Stimulated activated CD4-positive, alpha-beta T cell treated with anti-CD3 and anti-CD28 coated beads, Interleukin-2, amount 100 ng/mL, for 24 hours (primary cell): ENCODE measurements around the gene SLC15A1.
"Not testable (repeated sequence)": the region's sequence is repeated elsewhere in the genome, so short reads cannot be mapped to it uniquely, and the experiment has no call there.

ENCODE experiments used
- DNase-seq, 2 donors: peaks; one replicate each; pipeline ENCODE4 v3.0.0-alpha.2; 2020

SLC15A1 gene

GRCh38 chr13:98781045-98781444 lies 28.6 kb upstream of the SLC15A1 start:
- DNase-seq, result no peak

GRCh38 chr13:98780451-98780850 lies 28.0 kb upstream of the SLC15A1 start:
- no peak for DNase-seq

- no peak for DNase-seq
Observed at GRCh38 chr13:98779695-98780094, 27.2 kb upstream of the SLC15A1 start.

- no peak for DNase-seq
Observed at GRCh38 chr13:98778749-98779148, 26.3 kb upstream of the SLC15A1 start.

- DNase-seq, result no peak
Observed at GRCh38 chr13:98776644-98777043, 24.2 kb upstream of the SLC15A1 start.

GRCh38 chr13:98775844-98776598 lies 23.5 kb upstream of the SLC15A1 start:
- no peak for DNase-seq

- no peak for DNase-seq
Observed at GRCh38 chr13:98775386-98775785, 22.9 kb upstream of the SLC15A1 start.

GRCh38 chr13:98774776-98775175 lies 22.3 kb upstream of the SLC15A1 start:
- no peak for DNase-seq

GRCh38 chr13:98773921-98774320 lies 21.4 kb upstream of the SLC15A1 start:
- DNase-seq, result no peak

GRCh38 chr13:98772794-98773452 lies 20.5 kb upstream of the SLC15A1 start:
- no peak for DNase-seq

- no peak for DNase-seq
Observed at GRCh38 chr13:98771838-98772611, 19.6 kb upstream of the SLC15A1 start.

GRCh38 chr13:98769736-98770135 lies 17.3 kb upstream of the SLC15A1 start:
- no peak for DNase-seq

GRCh38 chr13:98768522-98768921 lies 16.1 kb upstream of the SLC15A1 start:
- no peak for DNase-seq

GRCh38 chr13:98766697-98767096 lies 14.2 kb upstream of the SLC15A1 start:
- DNase-seq, result no peak

- no peak for DNase-seq
Observed at GRCh38 chr13:98765996-98766519, 13.6 kb upstream of the SLC15A1 start.

- DNase-seq, result no peak
Observed at GRCh38 chr13:98761986-98762616, 9.6 kb upstream of the SLC15A1 start.

GRCh38 chr13:98761126-98761985 lies 8.9 kb upstream of the SLC15A1 start:
- no peak for DNase-seq

GRCh38 chr13:98755729-98756128 lies 3.3 kb upstream of the SLC15A1 start:
- no peak for DNase-seq

GRCh38 chr13:98755116-98755515 lies 2.6 kb upstream of the SLC15A1 start:
- no peak for DNase-seq

GRCh38 chr13:98754468-98754867 lies 2.0 kb upstream of the SLC15A1 start:
- DNase-seq, result not testable (repeated sequence)

- no peak for DNase-seq
Observed at GRCh38 chr13:98751861-98752466, 508 bp downstream of the SLC15A1 start.

- no peak for DNase-seq
Observed at GRCh38 chr13:98751367-98751782, 1.1 kb downstream of the SLC15A1 start.
